Cardiac muscle cell (in vitro differentiated cells and primary cell): Measurements from ENCODE around the gene CA10. TPM values are rescaled to one million over a fixed set of nuclear protein-coding genes. Genes with fewer than 3 reads are reported as not detected.

Experiments used
- DNase-seq, 2 donors: peaks; one replicate each; pipeline versions ENCODE4 v3.0.0 to v3.0.0-alpha.2; 2010 to 2017; ENCODE audit warnings: low read depth in 1 of 2, low spot score in 1 of 2
- H3K27ac ChIP-seq: fragments of 200-600 bp; sonication (generic); 2 replicates; pipeline ENCODE4 v1.5.1; 2016
- H3K27me3 ChIP-seq: fragments of 200-600 bp; sonication (generic); 2 replicates; pipeline ENCODE4 v1.6.0; 2016; ENCODE audit warnings: control low read depth
- H3K36me3 ChIP-seq: fragments of 200-600 bp; sonication (generic); 2 replicates; pipeline ENCODE4 v1.5.1; 2016; ENCODE audit warnings: control low read depth
- H3K4me1 ChIP-seq: fragments of 200-600 bp; sonication (generic); 2 replicates; pipeline ENCODE4 v1.8.1; 2017; ENCODE audit warnings: low read depth, mild to moderate bottlenecking, mixed run types
- H3K4me3 ChIP-seq: fragments of 200-600 bp; sonication (generic); 2 replicates; pipeline ENCODE4 v1.5.1; 2016; ENCODE audit warnings: mild to moderate bottlenecking
- H3K9me3 ChIP-seq: fragments of 200-600 bp; sonication (generic); 2 replicates; pipeline ENCODE4 v1.5.1; 2017; ENCODE audit warnings: low read depth, mild to moderate bottlenecking, control low read depth
- polyA plus RNA-seq: library from polyadenylated mRNA; unstranded; fragments of >200 nt; fragmentation: Nextera tagmentation; extraction: Ambion mirVana; gene quantifications from 2 replicates; pipeline ENCODE4 v1.2.1, GENCODE V29; 2016
- total RNA-seq: library from RNA; depleted of rRNA; stranded (reverse); fragments of >200 nt; gene quantifications from 2 replicates; pipeline ENCODE4 v1.2.3, GENCODE V29; 2016
- TF ChIP-seq, protein P1 (sequence below): IDR thresholded peaks from 2 replicates; pipeline ENCODE4 v1.5.1; 2012; ENCODE audit warnings: low read depth, mild to moderate bottlenecking, low read length

The CA10 gene
- total and polyA plus RNA-seq, 2 experiments from 2014 or later, result not detected

DNA sequence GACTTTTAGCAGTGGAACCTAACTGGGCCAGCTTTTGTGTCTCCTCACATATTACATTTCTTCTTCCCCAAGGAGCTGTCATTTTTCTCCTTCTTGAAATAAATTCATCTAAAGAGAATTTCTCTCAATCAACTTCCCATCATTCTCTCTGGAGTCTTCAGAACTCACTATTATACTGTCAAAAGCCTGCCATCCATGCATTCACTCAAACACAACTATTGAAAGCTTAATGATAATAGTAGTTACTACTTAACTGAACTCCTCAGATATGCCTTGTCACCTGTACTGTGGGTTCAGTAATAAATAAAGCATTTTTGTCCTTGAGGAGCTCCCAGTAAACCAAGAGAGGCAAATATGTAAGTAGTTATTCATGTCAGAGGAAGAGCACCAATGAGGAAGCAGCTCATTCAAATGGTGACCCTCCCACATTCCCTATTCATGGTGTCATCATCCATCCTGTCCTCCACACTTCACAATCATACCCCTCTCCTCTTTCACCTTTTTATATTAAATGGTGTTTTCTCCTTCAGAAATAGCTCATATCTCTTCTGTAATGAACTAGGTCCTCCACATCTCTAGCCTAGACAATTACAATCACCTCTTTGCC is 162.6 kb downstream of the CA10 start:
- H3K9me3 ChIP-seq, result no peaks in the 10 kb centered on the region
- peaks cover 4% of the 10 kb centered on the region for H3K4me1 ChIP-seq
- H3K27me3 ChIP-seq, result no peaks in the 10 kb centered on the region
- DNase-seq, result no peak
- TF ChIP-seq, protein P1, sequence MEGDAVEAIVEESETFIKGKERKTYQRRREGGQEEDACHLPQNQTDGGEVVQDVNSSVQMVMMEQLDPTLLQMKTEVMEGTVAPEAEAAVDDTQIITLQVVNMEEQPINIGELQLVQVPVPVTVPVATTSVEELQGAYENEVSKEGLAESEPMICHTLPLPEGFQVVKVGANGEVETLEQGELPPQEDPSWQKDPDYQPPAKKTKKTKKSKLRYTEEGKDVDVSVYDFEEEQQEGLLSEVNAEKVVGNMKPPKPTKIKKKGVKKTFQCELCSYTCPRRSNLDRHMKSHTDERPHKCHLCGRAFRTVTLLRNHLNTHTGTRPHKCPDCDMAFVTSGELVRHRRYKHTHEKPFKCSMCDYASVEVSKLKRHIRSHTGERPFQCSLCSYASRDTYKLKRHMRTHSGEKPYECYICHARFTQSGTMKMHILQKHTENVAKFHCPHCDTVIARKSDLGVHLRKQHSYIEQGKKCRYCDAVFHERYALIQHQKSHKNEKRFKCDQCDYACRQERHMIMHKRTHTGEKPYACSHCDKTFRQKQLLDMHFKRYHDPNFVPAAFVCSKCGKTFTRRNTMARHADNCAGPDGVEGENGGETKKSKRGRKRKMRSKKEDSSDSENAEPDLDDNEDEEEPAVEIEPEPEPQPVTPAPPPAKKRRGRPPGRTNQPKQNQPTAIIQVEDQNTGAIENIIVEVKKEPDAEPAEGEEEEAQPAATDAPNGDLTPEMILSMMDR, result no peak
- no peak overlapping the region for H3K4me3 ChIP-seq
- H3K27ac ChIP-seq, result no peak overlapping the region
- H3K36me3 ChIP-seq, result no peaks in the 10 kb centered on the region

DNA sequence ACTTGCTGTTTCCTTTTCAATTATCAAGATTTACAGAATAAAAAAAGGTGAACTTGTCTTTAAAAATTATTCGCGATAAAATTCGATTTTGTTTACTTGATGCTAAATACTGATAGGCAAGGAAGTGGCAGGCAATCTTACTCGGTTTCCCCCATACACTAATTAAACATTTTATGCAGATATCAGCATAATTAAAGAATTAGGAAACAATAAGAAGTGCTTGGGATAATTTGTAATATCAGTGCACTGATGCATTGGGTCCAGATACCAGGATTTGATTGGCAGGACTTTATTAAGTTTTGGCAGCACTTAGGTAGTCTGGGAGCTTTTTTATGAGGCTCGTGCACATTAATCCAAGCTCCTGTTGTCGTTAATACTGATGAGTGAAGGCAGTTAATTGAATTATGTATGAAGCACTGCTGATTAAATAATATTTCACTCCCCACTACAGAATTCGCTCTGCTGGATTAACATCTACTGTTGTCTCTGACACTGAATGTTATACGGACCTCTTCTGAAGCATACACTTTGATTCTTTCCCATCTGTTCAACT is 165.6 kb downstream of the CA10 start:
- Histone ChIP-seq H3K4me1 (no peaks in the 10 kb centered on the region), H3K27me3 (no peaks in the 10 kb centered on the region), H3K36me3 (no peaks in the 10 kb centered on the region), H3K9me3 (no peaks in the 10 kb centered on the region), H3K27ac (no peak overlapping the region), H3K4me3 (no peak overlapping the region)
- TF ChIP-seq, protein P1, result no peak
- DNase-seq, result no peak

DNA sequence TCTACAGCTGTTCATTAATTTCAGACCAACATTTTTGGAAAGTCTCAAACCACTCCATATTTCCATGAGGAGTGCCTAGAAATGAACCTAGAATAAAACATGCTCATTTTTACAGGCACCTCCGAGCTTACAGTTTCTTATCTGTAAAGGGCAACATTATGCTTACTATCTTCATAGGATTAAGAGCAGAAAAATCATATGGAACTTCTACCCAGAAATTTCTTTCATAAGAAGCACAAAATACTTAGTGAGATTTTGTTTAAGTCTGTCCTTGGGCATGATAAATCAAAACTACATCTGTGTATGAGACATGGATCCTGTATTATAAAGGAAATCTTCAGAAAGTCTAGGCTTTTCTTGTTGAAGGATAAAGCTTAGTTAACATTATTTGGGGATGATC is 187.4 kb downstream of the CA10 start:
- no peaks in the 10 kb centered on the region for H3K4me1 ChIP-seq
- no peaks in the 10 kb centered on the region for H3K36me3 ChIP-seq
- TF ChIP-seq, protein P1, result no peak
- H3K27me3 ChIP-seq, result peaks cover 2% of the 10 kb centered on the region
- DNase-seq, result no peak
- no peak overlapping the region for H3K27ac ChIP-seq
- no peaks in the 10 kb centered on the region for H3K9me3 ChIP-seq
- no peak overlapping the region for H3K4me3 ChIP-seq

DNA sequence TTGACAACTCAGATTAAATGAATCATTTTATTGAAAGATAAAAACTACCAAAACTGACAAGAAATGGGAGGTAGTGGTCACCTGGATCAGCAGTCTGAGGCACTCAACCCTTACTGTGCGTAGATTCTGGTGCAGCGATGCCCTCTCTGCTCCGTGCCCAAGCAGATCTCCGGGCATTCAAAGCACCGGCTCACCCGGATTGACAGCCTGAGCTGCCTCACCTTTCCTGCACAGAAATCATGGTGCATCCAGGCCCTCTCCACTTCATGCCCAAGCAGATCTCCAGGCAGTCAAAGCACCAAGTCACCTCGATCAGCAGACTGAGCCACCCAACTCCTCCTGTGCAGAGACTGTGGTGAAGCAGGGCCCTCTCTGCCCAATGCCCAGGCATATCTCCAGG is 196.8 kb downstream of the CA10 start:
- Histone ChIP-seq H3K36me3 (no peaks in the 10 kb centered on the region), H3K9me3 (no peaks in the 10 kb centered on the region), H3K27ac (no peak overlapping the region), H3K4me1 (no peaks in the 10 kb centered on the region), H3K27me3 (no peaks in the 10 kb centered on the region), H3K4me3 (no peak overlapping the region)
- TF ChIP-seq, protein P1, result no peak
- no peak for DNase-seq

DNA sequence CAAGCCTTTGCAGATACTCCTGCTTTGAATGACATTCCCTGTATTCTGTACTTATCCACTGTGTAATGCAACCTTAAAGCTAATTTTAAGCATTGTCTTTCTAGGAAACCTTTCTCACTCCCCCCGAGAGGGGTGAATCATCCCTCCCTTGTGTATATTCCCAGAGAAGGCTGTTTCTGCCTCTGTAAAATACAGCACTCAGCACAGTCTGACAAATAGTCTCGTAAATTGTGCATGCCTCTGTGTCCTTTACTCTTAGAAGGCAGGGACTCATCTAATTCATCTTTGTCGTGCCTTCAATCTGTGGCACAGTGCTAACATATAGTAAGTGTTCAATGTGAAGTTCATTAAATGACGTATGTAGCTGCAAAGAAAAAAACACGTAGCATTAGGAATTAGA is 200.7 kb downstream of the CA10 start:
- Histone ChIP-seq H3K27me3 (no peaks in the 10 kb centered on the region), H3K27ac (no peak overlapping the region), H3K4me3 (no peak overlapping the region), H3K36me3 (no peaks in the 10 kb centered on the region), H3K9me3 (no peaks in the 10 kb centered on the region), H3K4me1 (no peaks in the 10 kb centered on the region)
- TF ChIP-seq, protein P1, result no peak
- DNase-seq, result no peak
